GM23338 (cell line): ENCODE results near the gene CEP350. TPM values are rescaled to one million over a fixed set of nuclear protein-coding genes. Genes with fewer than 3 reads are reported as not detected.

Experiments
- ATAC-seq: fragments of 200-7000 bp; cut with Tn5 transposase; 3 replicates; pipeline ENCODE4 v1.9.1; 2020
- DNase-seq: peaks from one replicate; pipeline ENCODE4 v3.0.0-alpha.2; 2015; ENCODE audit warnings: low spot score
- H2AFZ ChIP-seq: fragments of 200-600 bp; sonication (generic); 2 replicates; pipeline ENCODE4 v1.8.0; 2016; ENCODE audit warnings: antibody characterized with exemption, mild to moderate bottlenecking, moderate library complexity
- H3F3A ChIP-seq: fragments of 200-600 bp; sonication (generic); replicated peaks from 2 replicates; pipeline ENCODE4 v1.8.0; 2017; ENCODE audit warnings: antibody characterized with exemption, mixed run types, low read depth
- H3K27ac ChIP-seq: fragments of 200-600 bp; sonication (generic); 2 replicates; pipeline ENCODE4 v1.6.1; 2016; ENCODE audit warnings: low read depth
- H3K27me3 ChIP-seq: fragments of 200-600 bp; sonication (generic); 2 replicates; pipeline ENCODE4 v1.8.0; 2016; ENCODE audit warnings: mild to moderate bottlenecking, mixed run types, moderate library complexity; ENCODE audit not compliant: insufficient read depth
- H3K36me3 ChIP-seq: fragments of 200-600 bp; sonication (generic); 2 replicates; pipeline ENCODE4 v1.8.0; 2016; ENCODE audit warnings: mild to moderate bottlenecking; ENCODE audit not compliant: insufficient read depth
- H3K4me1 ChIP-seq: fragments of 200-600 bp; sonication (generic); 2 replicates; pipeline ENCODE4 v1.8.0; 2016; ENCODE audit warnings: mild to moderate bottlenecking, moderate library complexity; ENCODE audit not compliant: insufficient read depth
- H3K4me2 ChIP-seq: fragments of 200-600 bp; sonication (generic); 2 replicates; pipeline ENCODE4 v1.7.1; 2017; ENCODE audit warnings: mixed run types
- H3K4me3 ChIP-seq: fragments of 200-600 bp; sonication (generic); 2 replicates; pipeline ENCODE4 v1.6.1; 2016; ENCODE audit warnings: mixed run types
- H3K79me2 ChIP-seq: fragments of 200-600 bp; sonication (generic); replicated peaks from 2 replicates; pipeline ENCODE4 v1.8.0; 2017; ENCODE audit warnings: mild to moderate bottlenecking; ENCODE audit not compliant: insufficient read depth
- H3K9me2 ChIP-seq: fragments of 200-600 bp; sonication (generic); 2 replicates; pipeline ENCODE4 v1.8.0; 2017; ENCODE audit not compliant: insufficient read depth
- H4K20me1 ChIP-seq: fragments of 200-600 bp; sonication (generic); replicated peaks from 2 replicates; pipeline ENCODE4 v1.8.0; 2017; ENCODE audit warnings: mild to moderate bottlenecking; ENCODE audit not compliant: insufficient read depth
- H3K27ac Mint-ChIP-seq: 2 replicates; pipeline ENCODE4 v1.8.0; 2020; ENCODE audit warnings: inconsistent platforms, mild to moderate bottlenecking, moderate library complexity, mixed read lengths
- H3K27me3 Mint-ChIP-seq: 3 replicates; pipeline ENCODE4 v1.8.0; 2022; ENCODE audit warnings: low read depth, mild to moderate bottlenecking, moderate library complexity, mixed read lengths, inconsistent platforms; ENCODE audit not compliant: insufficient read depth, poor library complexity
- H3K36me3 Mint-ChIP-seq: 3 replicates; pipeline ENCODE4 v1.8.0; 2021; ENCODE audit warnings: low read depth, mild to moderate bottlenecking, inconsistent platforms, moderate library complexity, mixed read lengths
- H3K4me1 Mint-ChIP-seq: 3 replicates; pipeline ENCODE4 v1.8.0; 2020; ENCODE audit warnings: mild to moderate bottlenecking, inconsistent platforms, mixed read lengths
- H3K4me3 Mint-ChIP-seq: 3 replicates; pipeline ENCODE4 v1.8.0; 2021; ENCODE audit warnings: moderate library complexity, mild to moderate bottlenecking, inconsistent platforms, mixed read lengths
- H3K9me3 Mint-ChIP-seq: 3 replicates; pipeline ENCODE4 v1.8.0; 2020; ENCODE audit warnings: moderate library complexity, mild to moderate bottlenecking, inconsistent platforms, mixed read lengths
- CREB1 ChIP-seq: fragments of 250-450 bp; sonication (Bioruptor Pico); IDR thresholded peaks from 2 replicates; pipeline ENCODE4 v1.5.0; 2020; ENCODE audit warnings: low read depth, mild to moderate bottlenecking, moderate library complexity
- ETS1 ChIP-seq: IDR thresholded peaks from 2 replicates; pipeline ENCODE4 v1.6.1; 2016; ENCODE audit warnings: antibody characterized with exemption
- EZH2 ChIP-seq: fragments of 200-600 bp; sonication (generic); IDR thresholded peaks from one replicate; pipeline ENCODE4 v1.8.0; 2017; ENCODE audit warnings: antibody characterized with exemption, mild to moderate bottlenecking, low read depth; ENCODE audit not compliant: unreplicated experiment
- EZH2phosphoT487 ChIP-seq: fragments of 200-600 bp; sonication (generic); IDR thresholded peaks from one replicate; pipeline ENCODE4 v1.8.1; 2018; ENCODE audit warnings: antibody characterized with exemption; ENCODE audit not compliant: unreplicated experiment
- JUNB ChIP-seq: IDR thresholded peaks from one replicate; pipeline ENCODE4 v1.6.1; 2016; ENCODE audit warnings: antibody characterized with exemption; ENCODE audit not compliant: unreplicated experiment
- NANOG ChIP-seq: IDR thresholded peaks from 2 replicates; pipeline ENCODE4 v1.6.1; 2016; ENCODE audit warnings: antibody characterized with exemption, borderline replicate concordance
- POLR2AphosphoS5 ChIP-seq: IDR thresholded peaks from 2 replicates; pipeline ENCODE4 v1.6.1; 2016; ENCODE audit warnings: antibody characterized with exemption, low read depth
- REST ChIP-seq: IDR thresholded peaks from one replicate; pipeline ENCODE4 v1.6.1; 2018; ENCODE audit warnings: antibody characterized with exemption; ENCODE audit not compliant: unreplicated experiment
- STAT1 ChIP-seq: IDR thresholded peaks from one replicate; pipeline ENCODE4 v1.6.1; 2016; ENCODE audit warnings: antibody characterized with exemption; ENCODE audit not compliant: unreplicated experiment
- ZNF114 ChIP-seq: fragments of 250-450 bp; sonication (Bioruptor Pico); IDR thresholded peaks from 2 replicates; pipeline ENCODE4 v1.5.0; 2020; ENCODE audit warnings: mild to moderate bottlenecking, moderate library complexity
- ZNF331 ChIP-seq: fragments of 250-450 bp; sonication (Bioruptor Pico); IDR thresholded peaks from 2 replicates; pipeline ENCODE4 v1.5.0; 2020; ENCODE audit warnings: low read depth, mild to moderate bottlenecking, moderate library complexity
- polyA plus RNA-seq: library from polyadenylated mRNA; unstranded; fragments of >200 nt; fragmentation: Nextera tagmentation; extraction: Ambion mirVana; gene quantifications from 2 replicates; pipeline ENCODE4 v1.2.1, GENCODE V29; 2016
- total RNA-seq: library from RNA; depleted of rRNA; stranded (reverse); fragments of >200 nt; shearing (Covaris generic); gene quantifications from 2 replicates; pipeline ENCODE4 v1.2.3, GENCODE V29; 2014
- TF ChIP-seq, protein P1 (sequence below), 2 experiments: fragments of 200-600 bp in 1 of 2; sonication (generic) in 1 of 2; conservative IDR thresholded peaks; 2 replicates each; pipeline versions ENCODE4 v1.5.1 to v1.6.1; 2016 to 2017; ENCODE audit warnings: antibody characterized with exemption in 2 of 2, low read depth in 2 of 2, mild to moderate bottlenecking in 2 of 2, moderate library complexity in 1 of 2

Gene CEP350
- total and polyA plus RNA-seq, 2 experiments from 2014 or later, result 23.4 to 36.8 TPM

DNA sequence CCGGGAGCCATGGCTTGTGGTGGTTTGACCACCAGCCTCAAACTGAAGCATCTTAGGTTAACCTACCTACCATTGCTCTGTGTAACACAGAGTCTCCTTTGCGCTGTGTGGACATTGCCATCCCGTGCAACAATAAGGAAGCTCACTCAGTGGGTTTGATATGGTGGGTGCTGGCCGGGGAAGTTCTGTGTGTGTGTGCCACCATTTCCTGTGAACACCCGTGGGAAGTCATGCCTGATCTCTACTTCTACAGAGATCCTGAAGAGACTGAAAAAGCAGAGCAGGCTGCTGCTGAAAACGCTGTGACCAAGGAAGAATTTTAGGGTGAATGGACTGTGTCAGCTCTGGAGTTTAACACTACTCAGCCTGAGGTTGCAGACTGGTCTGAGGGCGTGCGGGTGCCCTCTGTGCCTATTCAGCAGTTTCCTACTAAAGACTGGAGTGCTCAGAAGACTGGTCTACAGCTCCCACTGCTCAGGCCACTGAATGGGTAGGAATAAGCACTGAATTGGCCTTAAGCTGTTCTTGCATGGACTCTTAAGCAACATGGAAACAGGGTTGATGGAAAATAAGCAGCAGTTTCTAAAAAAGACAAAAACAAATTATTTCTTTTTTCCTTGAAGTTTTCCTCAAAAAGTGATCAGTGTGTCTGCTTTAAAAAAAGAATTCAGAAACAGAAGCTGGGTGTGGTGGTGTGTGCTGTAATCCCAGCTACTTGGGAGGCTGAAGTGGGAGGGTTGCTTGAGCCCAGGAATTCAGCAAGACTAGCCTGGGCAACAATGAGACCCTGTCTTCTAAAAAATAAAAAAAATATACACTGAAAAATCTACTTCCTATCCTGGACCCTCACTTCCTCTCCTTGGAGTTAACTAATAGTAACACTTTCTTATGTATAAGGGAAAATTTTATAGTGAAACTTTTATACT lies 14.6 kb downstream of the CEP350 start:
- H3K9me3 Mint-ChIP-seq, result no peaks in the 10 kb centered on the region
- no peaks in the 10 kb centered on the region for H3K27me3 Mint-ChIP-seq
- no peak overlapping the region for H3K4me3 Mint-ChIP-seq
- H3K79me2 ChIP-seq, result peaks cover 99% of the 10 kb centered on the region
- peaks cover 18% of the 10 kb centered on the region for H3K4me1 Mint-ChIP-seq
- ATAC-seq, result no peak; the same call in 1 of the 3 replicates
- H3K4me2 ChIP-seq, result no peak overlapping the region
- TF ChIP-seq STAT1 (no peak), POLR2AphosphoS5 (no peak), ETS1 (no peak), EZH2phosphoT487 (no peak), JUNB (no peak)
- no peaks in the 10 kb centered on the region for H3F3A ChIP-seq
- H3K27ac ChIP-seq, result 0 out of 2 replicates have a peak overlapping the region, but pooled peaks have one; percentile 17
- H3K27ac Mint-ChIP-seq, result peak overlapping the region; percentile 65
- no peaks in the 10 kb centered on the region for H3K36me3 ChIP-seq
- no peak for DNase-seq
- no peaks in the 10 kb centered on the region for H3K27me3 ChIP-seq
- H4K20me1 ChIP-seq, result peaks cover 17% of the 10 kb centered on the region
- no peak overlapping the region for H2AFZ ChIP-seq
- H3K4me1 ChIP-seq, result peaks cover 7% of the 10 kb centered on the region
- H3K4me3 ChIP-seq, result no peak overlapping the region
- no peaks in the 10 kb centered on the region for H3K9me2 ChIP-seq
- no peaks in the 10 kb centered on the region; the same call in 1 of the 3 replicates for H3K36me3 Mint-ChIP-seq

DNA sequence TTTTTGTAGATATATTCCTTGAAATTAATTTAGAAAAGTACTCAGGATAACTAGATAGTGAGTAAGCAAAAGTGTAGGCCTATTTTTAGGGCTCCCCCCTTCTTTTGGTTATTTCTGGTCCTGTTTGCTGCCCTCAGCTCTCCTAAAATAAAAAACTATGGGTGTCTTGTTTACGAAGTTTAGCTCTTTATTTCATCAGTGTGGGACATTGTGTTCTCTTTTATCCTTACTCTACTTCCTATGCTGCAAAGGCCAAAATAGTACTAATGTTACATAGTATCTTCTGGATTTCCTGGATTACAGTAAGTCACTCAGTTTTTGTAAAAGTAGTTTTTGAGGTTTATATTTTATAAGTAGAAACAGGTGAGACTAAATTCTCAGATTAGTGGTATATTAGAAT lies 15.4 kb downstream of the CEP350 start:
- DNase-seq (no peak), ATAC-seq (no peak)
- Histone ChIP-seq H2AFZ (no peak overlapping the region), H3K79me2 (peaks cover 99% of the 10 kb centered on the region), H3K27me3 (no peaks in the 10 kb centered on the region), H3K4me3 (no peak overlapping the region), H3K27ac (0 out of 2 replicates have a peak overlapping the region, but pooled peaks have one; percentile 17), H3K4me2 (no peak overlapping the region), H3F3A (no peaks in the 10 kb centered on the region), H3K36me3 (no peaks in the 10 kb centered on the region), H3K4me1 (peaks cover 6% of the 10 kb centered on the region), H4K20me1 (peaks cover 18% of the 10 kb centered on the region), H3K9me2 (no peaks in the 10 kb centered on the region)
- Mint-ChIP-seq H3K4me1 (peaks cover 11% of the 10 kb centered on the region), H3K27me3 (peaks cover 2% of the 10 kb centered on the region), H3K9me3 (no peaks in the 10 kb centered on the region), H3K4me3 (no peak overlapping the region), H3K36me3 (no peaks in the 10 kb centered on the region; the same call in 1 of the 3 replicates), H3K27ac (peak overlapping the region; percentile 66; the same call in 1 of the 2 replicates)
- TF ChIP-seq CREB1 (CRISPR knock-in tag) (no peak), ETS1 (no peak), ZNF114 (CRISPR knock-in tag) (no peak), REST (no peak), EZH2 (no peak), ZNF331 (CRISPR knock-in tag) (no peak), JUNB (no peak), STAT1 (no peak), EZH2phosphoT487 (no peak), POLR2AphosphoS5 (no peak), NANOG (no peak)
- TF ChIP-seq, protein P1, sequence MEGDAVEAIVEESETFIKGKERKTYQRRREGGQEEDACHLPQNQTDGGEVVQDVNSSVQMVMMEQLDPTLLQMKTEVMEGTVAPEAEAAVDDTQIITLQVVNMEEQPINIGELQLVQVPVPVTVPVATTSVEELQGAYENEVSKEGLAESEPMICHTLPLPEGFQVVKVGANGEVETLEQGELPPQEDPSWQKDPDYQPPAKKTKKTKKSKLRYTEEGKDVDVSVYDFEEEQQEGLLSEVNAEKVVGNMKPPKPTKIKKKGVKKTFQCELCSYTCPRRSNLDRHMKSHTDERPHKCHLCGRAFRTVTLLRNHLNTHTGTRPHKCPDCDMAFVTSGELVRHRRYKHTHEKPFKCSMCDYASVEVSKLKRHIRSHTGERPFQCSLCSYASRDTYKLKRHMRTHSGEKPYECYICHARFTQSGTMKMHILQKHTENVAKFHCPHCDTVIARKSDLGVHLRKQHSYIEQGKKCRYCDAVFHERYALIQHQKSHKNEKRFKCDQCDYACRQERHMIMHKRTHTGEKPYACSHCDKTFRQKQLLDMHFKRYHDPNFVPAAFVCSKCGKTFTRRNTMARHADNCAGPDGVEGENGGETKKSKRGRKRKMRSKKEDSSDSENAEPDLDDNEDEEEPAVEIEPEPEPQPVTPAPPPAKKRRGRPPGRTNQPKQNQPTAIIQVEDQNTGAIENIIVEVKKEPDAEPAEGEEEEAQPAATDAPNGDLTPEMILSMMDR (conservative IDR thresholded peaks at IDR 0.05; ENCODE audit: low read depth in 2 of 2), result no peak
